ENCODE data around the gene COG5. TPM values are rescaled to one million over a fixed set of nuclear protein-coding genes. Genes with fewer than 3 reads are reported as not detected.

COG5 gene
- total RNA-seq, 1 donor from 2014 or later = 37.1 TPM

GRCh38 chr7:107594961-107595737 is 31.4 kb upstream of the COG5 start:
- H3K4me3 ChIP-seq (ENCODE audit: low read depth, low read length) = no peak overlapping the region
- no peaks in the 10 kb centered on the region for H3K36me3 ChIP-seq (ENCODE audit: control insufficient read depth, insufficient read depth, low read length)
- TF ChIP-seq, protein P1, sequence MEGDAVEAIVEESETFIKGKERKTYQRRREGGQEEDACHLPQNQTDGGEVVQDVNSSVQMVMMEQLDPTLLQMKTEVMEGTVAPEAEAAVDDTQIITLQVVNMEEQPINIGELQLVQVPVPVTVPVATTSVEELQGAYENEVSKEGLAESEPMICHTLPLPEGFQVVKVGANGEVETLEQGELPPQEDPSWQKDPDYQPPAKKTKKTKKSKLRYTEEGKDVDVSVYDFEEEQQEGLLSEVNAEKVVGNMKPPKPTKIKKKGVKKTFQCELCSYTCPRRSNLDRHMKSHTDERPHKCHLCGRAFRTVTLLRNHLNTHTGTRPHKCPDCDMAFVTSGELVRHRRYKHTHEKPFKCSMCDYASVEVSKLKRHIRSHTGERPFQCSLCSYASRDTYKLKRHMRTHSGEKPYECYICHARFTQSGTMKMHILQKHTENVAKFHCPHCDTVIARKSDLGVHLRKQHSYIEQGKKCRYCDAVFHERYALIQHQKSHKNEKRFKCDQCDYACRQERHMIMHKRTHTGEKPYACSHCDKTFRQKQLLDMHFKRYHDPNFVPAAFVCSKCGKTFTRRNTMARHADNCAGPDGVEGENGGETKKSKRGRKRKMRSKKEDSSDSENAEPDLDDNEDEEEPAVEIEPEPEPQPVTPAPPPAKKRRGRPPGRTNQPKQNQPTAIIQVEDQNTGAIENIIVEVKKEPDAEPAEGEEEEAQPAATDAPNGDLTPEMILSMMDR (IDR thresholded peaks at IDR 0.05; ENCODE audit: insufficient read depth, low read length, poor library complexity, severe bottlenecking) = no peak
- H3K27me3 ChIP-seq (ENCODE audit: control insufficient read depth, insufficient read depth, low read length) = no peaks in the 10 kb centered on the region
- peak; percentile 83 for DNase-seq (ENCODE audit: low read depth)

DNA sequence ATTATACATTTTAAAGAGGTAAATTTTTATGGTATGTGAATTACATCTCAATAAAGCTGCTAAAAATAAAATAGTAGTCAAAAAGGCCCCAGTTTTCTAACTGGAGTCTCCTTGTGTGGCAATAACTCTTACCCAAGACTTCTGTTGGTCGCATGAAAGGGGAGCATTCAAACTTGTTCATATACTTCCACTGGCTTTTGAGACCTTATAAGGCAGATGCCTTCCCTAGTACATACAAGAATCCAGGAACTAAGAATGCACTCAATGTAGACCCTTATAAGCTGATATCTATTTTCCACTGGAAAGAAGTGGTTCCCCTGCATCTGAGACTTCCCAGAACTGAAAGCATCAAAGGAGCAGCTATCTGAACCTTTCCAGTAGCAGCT is 29.3 kb upstream of the COG5 start:
- Histone ChIP-seq H3K27me3 (ENCODE audit: control insufficient read depth, insufficient read depth, low read length) (no peaks in the 10 kb centered on the region), H3K4me3 (ENCODE audit: low read depth, low read length) (no peak overlapping the region), H3K36me3 (ENCODE audit: control insufficient read depth, insufficient read depth, low read length) (no peaks in the 10 kb centered on the region)
- TF ChIP-seq, protein P1 (IDR thresholded peaks at IDR 0.05; ENCODE audit: insufficient read depth, low read length, poor library complexity, severe bottlenecking) = no peak
- no peak for DNase-seq (ENCODE audit: low read depth)

GRCh38 chr7:107592361-107593024 is 28.8 kb upstream of the COG5 start:
- H3K27me3 ChIP-seq (ENCODE audit: control insufficient read depth, insufficient read depth, low read length) = no peaks in the 10 kb centered on the region
- no peaks in the 10 kb centered on the region for H3K36me3 ChIP-seq (ENCODE audit: control insufficient read depth, insufficient read depth, low read length)
- no peak overlapping the region for H3K4me3 ChIP-seq (ENCODE audit: low read depth, low read length)
- TF ChIP-seq, protein P1 (IDR thresholded peaks at IDR 0.05; ENCODE audit: insufficient read depth, low read length, poor library complexity, severe bottlenecking) = no peak
- DNase-seq (ENCODE audit: low read depth) = no peak

- Histone ChIP-seq H3K4me3 (ENCODE audit: low read depth, low read length) (no peak overlapping the region), H3K36me3 (ENCODE audit: control insufficient read depth, insufficient read depth, low read length) (no peaks in the 10 kb centered on the region), H3K27me3 (ENCODE audit: control insufficient read depth, insufficient read depth, low read length) (no peaks in the 10 kb centered on the region)
- DNase-seq (ENCODE audit: low read depth) = no peak
- TF ChIP-seq, protein P1 (IDR thresholded peaks at IDR 0.05; ENCODE audit: insufficient read depth, low read length, poor library complexity, severe bottlenecking) = no peak
Observed at GRCh38 chr7:107591421-107591820, 27.7 kb upstream of the COG5 start.

- TF ChIP-seq, protein P1 (IDR thresholded peaks at IDR 0.05; ENCODE audit: insufficient read depth, low read length, poor library complexity, severe bottlenecking) = no peak
- H3K36me3 ChIP-seq (ENCODE audit: control insufficient read depth, insufficient read depth, low read length) = no peaks in the 10 kb centered on the region
- no peaks in the 10 kb centered on the region for H3K27me3 ChIP-seq (ENCODE audit: control insufficient read depth, insufficient read depth, low read length)
- H3K4me3 ChIP-seq (ENCODE audit: low read depth, low read length) = no peak overlapping the region
- DNase-seq (ENCODE audit: low read depth) = no peak
Observed at GRCh38 chr7:107588529-107589130, 24.9 kb upstream of the COG5 start.

Measured in kidney epithelial cell (primary cell).